HG02938 (cell line): ENCODE results near the gene IKZF3.
"Not testable (repeated sequence)": the region's sequence is repeated elsewhere in the genome, so short reads cannot be mapped to it uniquely, and the experiment has no call there.

Source experiments
- ATAC-seq: cut with Tn5 transposase; IDR thresholded peaks from one replicate; pipeline ENCODE4 v1.9.1; 2021; ENCODE audit warnings: mild to moderate bottlenecking, moderate library complexity; ENCODE audit not compliant: unreplicated experiment

The IKZF3 gene

GRCh38 chr17:39722104-39722503 lies 142.0 kb downstream of the IKZF3 start:
- no peak for ATAC-seq

GRCh38 chr17:39719563-39720355 lies 144.4 kb downstream of the IKZF3 start:
- ATAC-seq, result no peak

- ATAC-seq, result no peak
Observed at GRCh38 chr17:39717660-39718059, 146.5 kb downstream of the IKZF3 start.

- ATAC-seq, result no peak
Observed at GRCh38 chr17:39716879-39717536, 147.1 kb downstream of the IKZF3 start.

- ATAC-seq, result no peak
Observed at GRCh38 chr17:39716073-39716818, 147.9 kb downstream of the IKZF3 start.

- ATAC-seq, result no peak
Observed at GRCh38 chr17:39715375-39716072, 148.6 kb downstream of the IKZF3 start.

- no peak for ATAC-seq
Observed at GRCh38 chr17:39714234-39714633, 149.9 kb downstream of the IKZF3 start.

GRCh38 chr17:39711851-39712250 lies 152.3 kb downstream of the IKZF3 start:
- ATAC-seq, result no peak

GRCh38 chr17:39711071-39711470 lies 153.0 kb downstream of the IKZF3 start:
- not testable (repeated sequence) for ATAC-seq

- ATAC-seq, result no peak
Observed at GRCh38 chr17:39709998-39710964, 153.8 kb downstream of the IKZF3 start.

GRCh38 chr17:39709319-39709997 lies 154.7 kb downstream of the IKZF3 start:
- no peak for ATAC-seq
